Gastrocnemius medialis (tissue), 4 donors: ENCODE measurements around the gene OR4D5.

Experiments
- CTCF ChIP-seq, 5 experiments: fragments of 450-650 bp in 3 of 5; fragments of 200-600 bp in 2 of 5; sonication (generic) in 2 of 5; IDR thresholded peaks in 4 of 5; conservative IDR thresholded peaks in 1 of 5; 1 replicate in 4 of 5; 2 replicates in 1 of 5; pipeline ENCODE4 v1.5.1; 2016 to 2019; ENCODE audit warnings: antibody characterized with exemption in 5 of 5, mild to moderate bottlenecking in 3 of 5, moderate library complexity in 3 of 5
- POLR2A ChIP-seq, 2 donors: fragments of 450-650 bp; IDR thresholded peaks; one replicate each; pipeline ENCODE4 v1.6.1; 2017; ENCODE audit warnings: antibody characterized with exemption in 2 of 2, mild to moderate bottlenecking in 2 of 2, moderate library complexity in 2 of 2

GRCh38 chr11:123939317-123939716 is at the start of gene OR4D5:
- TF ChIP-seq CTCF (IDR thresholded peaks at IDR 0.05 in 4 of 5, conservative IDR thresholded peaks at IDR 0.05 in 1 of 5) (no peak), POLR2A (IDR thresholded peaks at IDR 0.05) (no peak)
